HepG2 (cell line): ENCODE data around the gene GFOD1. TPM values are rescaled to one million over a fixed set of nuclear protein-coding genes. Genes with fewer than 3 reads are reported as not detected.

Experiments used
- HOXD1 ChIP-seq: sonication (generic); formaldehyde crosslinking; IDR thresholded peaks from 2 replicates; pipeline ENCODE4 v1.5.0; 2020; ENCODE audit warnings: missing genetic modification reagents
- KDM2A ChIP-seq: sonication (generic); formaldehyde crosslinking; IDR thresholded peaks from 2 replicates; pipeline ENCODE4 v1.4.0; 2020; ENCODE audit warnings: low read depth, missing genetic modification reagents, borderline replicate concordance
- KDM5A ChIP-seq: fragments of 200-600 bp; sonication (generic); IDR thresholded peaks from 2 replicates; pipeline ENCODE4 v1.7.0; 2018; ENCODE audit warnings: antibody characterized with exemption, mild to moderate bottlenecking, low read length, borderline replicate concordance
- MAFG ChIP-seq: sonication (generic); formaldehyde crosslinking; IDR thresholded peaks from 2 replicates; pipeline ENCODE4 v1.5.1; 2020; ENCODE audit warnings: mild to moderate bottlenecking, missing genetic modification reagents
- MXI1 ChIP-seq: IDR thresholded peaks from 3 replicates; pipeline ENCODE4 v1.6.1; 2012; ENCODE audit warnings: low read depth, low read length, inconsistent platforms, borderline replicate concordance
- MYNN ChIP-seq: sonication (generic); formaldehyde crosslinking; IDR thresholded peaks from 2 replicates; pipeline ENCODE4 v1.4.0; 2020; ENCODE audit warnings: mild to moderate bottlenecking, low read depth, missing genetic modification reagents
- ZBTB8A ChIP-seq: sonication (generic); formaldehyde crosslinking; IDR thresholded peaks from 2 replicates; pipeline ENCODE4 v1.4.0; 2020; ENCODE audit warnings: mild to moderate bottlenecking, low read depth, missing genetic modification reagents, borderline replicate concordance
- ZFP36L1 ChIP-seq: sonication (generic); formaldehyde crosslinking; IDR thresholded peaks from 2 replicates; pipeline ENCODE4 v1.8.0; 2022; ENCODE audit warnings: mild to moderate bottlenecking, missing genetic modification reagents, moderate library complexity
- ZFP90 ChIP-seq: sonication (generic); formaldehyde crosslinking; IDR thresholded peaks from 2 replicates; pipeline ENCODE4 v1.8.0; 2022; ENCODE audit warnings: missing genetic modification reagents, mild to moderate bottlenecking, inconsistent platforms, borderline replicate concordance
- ZNF282 ChIP-seq: fragments of 450-650 bp; IDR thresholded peaks from 2 replicates; pipeline ENCODE4 v1.6.1; 2018; ENCODE audit not compliant: partially characterized antibody
- ZNF326 ChIP-seq: sonication (generic); formaldehyde crosslinking; IDR thresholded peaks from 2 replicates; pipeline ENCODE4 v1.4.0; 2020; ENCODE audit warnings: missing genetic modification reagents, borderline replicate concordance
- ZNF331 ChIP-seq: sonication (generic); formaldehyde crosslinking; IDR thresholded peaks from 2 replicates; pipeline ENCODE4 v1.4.0; 2020; ENCODE audit warnings: missing genetic modification reagents
- ZNF460 ChIP-seq: sonication (generic); formaldehyde crosslinking; IDR thresholded peaks from 2 replicates; pipeline ENCODE4 v1.5.1; 2020; ENCODE audit warnings: missing genetic modification reagents, mild to moderate bottlenecking, borderline replicate concordance
- ZNF777 ChIP-seq: sonication (generic); formaldehyde crosslinking; IDR thresholded peaks from 2 replicates; pipeline ENCODE4 v1.4.0; 2020; ENCODE audit warnings: missing genetic modification reagents
- ZNF83 ChIP-seq: sonication (generic); formaldehyde crosslinking; IDR thresholded peaks from 2 replicates; pipeline ENCODE4 v1.4.0; 2020; ENCODE audit warnings: missing genetic modification reagents, mild to moderate bottlenecking, borderline replicate concordance
- polyA plus RNA-seq, 8 experiments: library from polyadenylated mRNA; depleted of rRNA in 3 of 8; stranded (reverse) in 7 of 8; unstranded in 1 of 8; fragments of >200 nt; fragmentation: Illumina TruSeq in 4 of 8; extraction: Trizol in 4 of 8; gene quantifications; 2 replicates each; pipeline versions ENCODE4 v1.2.1 to v1.2.3, GENCODE V29; 2011 to 2016; ENCODE audit warnings: low read depth in 4 of 8, missing spikeins in 1 of 8, mixed read lengths in 1 of 8; ENCODE audit not compliant: insufficient read depth in 1 of 8
- total RNA-seq, 5 experiments: library from RNA; depleted of rRNA; stranded (reverse); fragments of >200 nt; fragmentation: Illumina TruSeq; extraction: Trizol; gene quantifications; 2 replicates each; pipeline ENCODE4 v1.2.3, GENCODE V29; 2016; ENCODE audit warnings: low read depth in 1 of 5
- TF ChIP-seq, protein P1 (sequence below): sonication (generic); formaldehyde crosslinking; conservative IDR thresholded peaks from 2 replicates; pipeline ENCODE4 v1.4.0; 2020; ENCODE audit warnings: missing genetic modification reagents
- TF ChIP-seq, protein P2 (sequence below): sonication (generic); formaldehyde crosslinking; IDR thresholded peaks from 2 replicates; pipeline ENCODE4 v1.4.0; 2020; ENCODE audit warnings: missing genetic modification reagents
- TF ChIP-seq, protein P3 (sequence below): sonication (generic); formaldehyde crosslinking; IDR thresholded peaks from 2 replicates; pipeline ENCODE4 v1.4.0; 2020; ENCODE audit warnings: mild to moderate bottlenecking, missing genetic modification reagents

The GFOD1 gene
- total and polyA plus RNA-seq, 2 of the 13 experiments (the other 11 are each of a cell fraction or from before 2014, with no cell fraction given), result 1.9 to 6.4 TPM

DNA sequence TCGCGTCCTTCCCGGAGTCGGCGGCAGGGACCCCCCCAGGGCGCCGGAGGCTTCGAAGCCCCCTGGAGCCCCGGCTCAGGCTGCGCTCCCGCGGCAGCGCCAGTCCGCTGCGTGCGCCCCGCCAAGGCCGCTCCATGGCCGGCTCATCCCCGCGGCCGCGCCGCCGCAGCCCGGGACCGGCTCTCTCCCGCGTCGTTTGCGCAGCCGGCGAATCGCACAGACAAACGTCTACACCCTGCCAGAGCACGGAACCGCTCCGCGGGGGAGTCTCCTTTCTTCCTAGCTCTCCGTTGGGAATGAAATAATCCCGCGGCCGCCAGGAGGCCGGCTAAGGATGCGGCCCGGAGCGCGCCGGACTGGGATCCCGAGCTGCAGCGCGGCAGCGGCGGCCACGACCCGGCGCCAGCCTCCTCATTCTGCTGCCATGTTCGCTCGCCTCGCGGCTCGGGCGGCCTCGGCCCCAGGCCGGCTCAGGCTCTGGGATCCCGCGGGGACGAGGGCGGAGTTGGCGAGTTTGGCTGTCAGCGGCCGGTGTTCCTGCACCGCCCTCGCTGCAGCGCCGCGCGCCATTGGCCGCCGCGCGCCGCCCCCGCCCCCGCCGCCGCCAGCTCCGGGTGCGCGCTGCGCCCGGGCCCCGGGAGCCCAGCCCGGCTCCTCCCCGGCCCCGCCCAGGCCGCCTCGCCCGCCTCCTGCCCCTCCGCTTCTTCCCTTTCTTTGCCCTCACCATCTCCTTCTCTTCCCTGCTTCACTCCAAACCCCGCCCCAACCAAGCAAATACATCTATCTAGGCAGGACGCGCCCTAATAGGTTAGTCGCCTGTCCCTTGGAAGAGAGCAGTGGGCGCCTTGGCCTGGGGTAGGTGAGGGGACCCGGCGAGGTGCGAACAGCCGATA is at the start of gene GFOD1 (continued):
- TF ChIP-seq MAFG (CRISPR knock-in tag), result no peak
- TF ChIP-seq KDM2A (CRISPR knock-in tag), result no peak; the same call in 1 of the 2 replicates
- TF ChIP-seq, protein P1, sequence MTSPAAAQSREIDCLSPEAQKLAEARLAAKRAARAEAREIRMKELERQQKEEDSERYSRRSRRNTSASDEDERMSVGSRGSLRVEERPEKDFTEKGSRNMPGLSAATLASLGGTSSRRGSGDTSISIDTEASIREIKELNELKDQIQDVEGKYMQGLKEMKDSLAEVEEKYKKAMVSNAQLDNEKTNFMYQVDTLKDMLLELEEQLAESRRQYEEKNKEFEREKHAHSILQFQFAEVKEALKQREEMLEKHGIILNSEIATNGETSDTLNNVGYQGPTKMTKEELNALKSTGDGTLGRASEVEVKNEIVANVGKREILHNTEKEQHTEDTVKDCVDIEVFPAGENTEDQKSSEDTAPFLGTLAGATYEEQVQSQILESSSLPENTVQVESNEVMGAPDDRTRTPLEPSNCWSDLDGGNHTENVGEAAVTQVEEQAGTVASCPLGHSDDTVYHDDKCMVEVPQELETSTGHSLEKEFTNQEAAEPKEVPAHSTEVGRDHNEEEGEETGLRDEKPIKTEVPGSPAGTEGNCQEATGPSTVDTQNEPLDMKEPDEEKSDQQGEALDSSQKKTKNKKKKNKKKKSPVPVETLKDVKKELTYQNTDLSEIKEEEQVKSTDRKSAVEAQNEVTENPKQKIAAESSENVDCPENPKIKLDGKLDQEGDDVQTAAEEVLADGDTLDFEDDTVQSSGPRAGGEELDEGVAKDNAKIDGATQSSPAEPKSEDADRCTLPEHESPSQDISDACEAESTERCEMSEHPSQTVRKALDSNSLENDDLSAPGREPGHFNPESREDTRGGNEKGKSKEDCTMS (CRISPR knock-in tag), result no peak
- peak; percentile 66; the same call in 1 of the 2 replicates for TF ChIP-seq ZNF331
- no peak for TF ChIP-seq ZNF282
- TF ChIP-seq ZNF460 (CRISPR knock-in tag), result no peak
- 0 out of 2 replicates have a peak, but pooled peaks have one; percentile 27 for TF ChIP-seq ZFP90
- TF ChIP-seq, protein P2, sequence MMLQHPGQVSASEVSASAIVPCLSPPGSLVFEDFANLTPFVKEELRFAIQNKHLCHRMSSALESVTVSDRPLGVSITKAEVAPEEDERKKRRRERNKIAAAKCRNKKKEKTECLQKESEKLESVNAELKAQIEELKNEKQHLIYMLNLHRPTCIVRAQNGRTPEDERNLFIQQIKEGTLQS (CRISPR knock-in tag), result 0 out of 2 replicates have a peak, but pooled peaks have one; percentile 34
- TF ChIP-seq HOXD1 (CRISPR knock-in tag), result no peak
- peak; percentile 66; the same call in 1 of the 2 replicates for TF ChIP-seq ZNF777 (CRISPR knock-in tag)
- TF ChIP-seq ZNF83 (CRISPR knock-in tag), result no peak; the same call in 1 of the 2 replicates
- TF ChIP-seq MXI1, result no peak; the same call in 2 of the 3 replicates
- TF ChIP-seq, protein P3, sequence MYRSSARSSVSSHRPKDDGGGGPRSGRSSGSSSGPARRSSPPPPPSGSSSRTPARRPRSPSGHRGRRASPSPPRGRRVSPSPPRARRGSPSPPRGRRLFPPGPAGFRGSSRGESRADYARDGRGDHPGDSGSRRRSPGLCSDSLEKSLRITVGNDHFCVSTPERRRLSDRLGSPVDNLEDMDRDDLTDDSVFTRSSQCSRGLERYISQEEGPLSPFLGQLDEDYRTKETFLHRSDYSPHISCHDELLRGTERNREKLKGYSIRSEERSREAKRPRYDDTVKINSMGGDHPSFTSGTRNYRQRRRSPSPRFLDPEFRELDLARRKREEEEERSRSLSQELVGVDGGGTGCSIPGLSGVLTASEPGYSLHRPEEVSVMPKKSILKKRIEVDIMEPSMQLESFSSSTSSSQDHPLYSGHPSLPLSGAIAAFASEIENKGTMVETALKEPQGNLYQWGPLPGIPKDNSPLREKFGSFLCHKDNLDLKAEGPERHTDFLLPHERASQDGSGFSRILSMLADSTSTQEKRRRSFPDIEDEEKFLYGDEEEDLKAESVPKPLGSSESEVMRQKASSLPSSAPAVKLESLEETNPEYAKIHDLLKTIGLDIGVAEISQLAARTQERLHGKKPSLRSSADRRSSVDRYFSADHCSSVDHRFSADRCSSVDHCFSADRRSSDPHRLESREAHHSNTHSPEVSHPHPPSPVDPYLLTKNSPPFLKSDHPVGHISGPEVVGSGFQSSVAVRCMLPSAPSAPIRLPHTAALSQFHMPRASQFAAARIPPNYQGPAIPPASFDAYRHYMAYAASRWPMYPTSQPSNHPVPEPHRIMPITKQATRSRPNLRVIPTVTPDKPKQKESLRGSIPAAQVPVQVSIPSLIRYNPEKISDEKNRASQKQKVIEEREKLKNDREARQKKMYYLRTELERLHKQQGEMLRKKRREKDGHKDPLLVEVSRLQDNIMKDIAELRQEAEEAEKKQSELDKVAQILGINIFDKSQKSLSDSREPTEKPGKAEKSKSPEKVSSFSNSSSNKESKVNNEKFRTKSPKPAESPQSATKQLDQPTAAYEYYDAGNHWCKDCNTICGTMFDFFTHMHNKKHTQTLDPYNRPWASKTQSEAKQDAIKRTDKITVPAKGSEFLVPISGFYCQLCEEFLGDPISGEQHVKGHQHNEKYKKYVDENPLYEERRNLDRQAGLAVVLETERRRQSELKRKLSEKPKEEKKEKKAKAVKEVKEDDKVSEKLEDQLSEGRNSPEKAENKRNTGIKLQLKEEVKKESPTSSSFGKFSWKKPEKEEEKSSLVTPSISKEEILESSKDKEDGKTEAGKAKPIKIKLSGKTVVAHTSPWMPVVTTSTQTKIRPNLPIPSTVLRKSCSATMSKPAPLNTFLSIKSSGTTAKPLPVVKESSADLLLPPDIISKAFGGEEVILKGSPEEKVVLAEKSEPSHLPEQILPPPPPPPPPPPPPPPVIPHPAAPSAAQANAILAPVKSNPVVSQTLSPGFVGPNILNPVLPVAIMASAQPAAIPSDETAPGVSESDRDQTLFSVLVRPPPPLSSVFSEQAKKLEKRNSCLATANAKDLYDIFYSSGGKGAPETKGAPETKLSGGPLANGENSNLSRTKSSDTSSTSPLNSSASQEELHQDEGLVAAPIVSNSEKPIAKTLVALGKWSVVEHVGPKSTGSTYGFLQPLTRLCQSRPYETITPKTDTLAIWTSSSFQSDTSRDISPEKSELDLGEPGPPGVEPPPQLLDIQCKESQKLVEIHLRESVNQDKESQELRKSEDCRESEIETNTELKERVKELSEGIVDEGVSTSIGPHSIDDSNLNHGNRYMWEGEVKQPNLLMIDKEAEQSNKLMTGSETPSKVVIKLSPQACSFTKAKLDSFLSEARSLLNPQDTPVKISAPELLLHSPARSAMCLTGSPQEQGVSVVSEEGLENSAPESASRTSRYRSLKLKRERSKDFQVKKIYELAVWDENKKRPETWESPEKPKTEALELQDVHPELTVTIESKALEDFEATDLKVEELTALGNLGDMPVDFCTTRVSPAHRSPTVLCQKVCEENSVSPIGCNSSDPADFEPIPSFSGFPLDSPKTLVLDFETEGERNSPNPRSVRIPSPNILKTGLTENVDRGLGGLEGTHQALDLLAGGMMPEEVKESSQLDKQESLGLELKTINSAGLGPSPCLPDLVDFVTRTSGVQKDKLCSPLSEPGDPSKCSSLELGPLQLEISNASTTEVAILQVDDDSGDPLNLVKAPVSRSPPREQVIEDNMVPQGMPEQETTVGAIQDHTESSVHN, result no peak
- no peak for TF ChIP-seq ZFP36L1 (CRISPR knock-in tag)
- TF ChIP-seq MYNN (CRISPR knock-in tag), result no peak
- TF ChIP-seq ZBTB8A (CRISPR knock-in tag), result no peak
- no peak for TF ChIP-seq KDM5A
- TF ChIP-seq ZNF326, result no peak
